OCI-M1 (cell line): ENCODE measurements around the gene NEK6.

Source experiments
- DNase-seq: peaks from one replicate; lab custom pipeline; 2025; lab: John Stamatoyannopoulos, UW

Gene NEK6

GRCh38 chr9:124342776-124343485 is 85.2 kb downstream of the NEK6 start:
- DNase-seq = no peak

GRCh38 chr9:124343533-124344290 is 86.0 kb downstream of the NEK6 start:
- DNase-seq = no peak

GRCh38 chr9:124344291-124345050 is 86.7 kb downstream of the NEK6 start:
- no peak for DNase-seq

- no peak for DNase-seq
Measured at GRCh38 chr9:124345063-124345462, 87.3 kb downstream of the NEK6 start.

GRCh38 chr9:124345751-124346281 is 88.1 kb downstream of the NEK6 start:
- no peak for DNase-seq

GRCh38 chr9:124346347-124347163 is 88.8 kb downstream of the NEK6 start:
- no peak for DNase-seq

GRCh38 chr9:124347206-124347967 is 89.6 kb downstream of the NEK6 start:
- DNase-seq = no peak

- no peak for DNase-seq
Measured at GRCh38 chr9:124347968-124348358, 90.2 kb downstream of the NEK6 start.

- no peak for DNase-seq
Measured at GRCh38 chr9:124348363-124348762, 90.6 kb downstream of the NEK6 start.

- DNase-seq = no peak
Measured at GRCh38 chr9:124348831-124349230, 91.1 kb downstream of the NEK6 start.

GRCh38 chr9:124349267-124349666 is 91.5 kb downstream of the NEK6 start:
- no peak for DNase-seq

- DNase-seq = no peak
Measured at GRCh38 chr9:124349675-124350493, 92.1 kb downstream of the NEK6 start.

- DNase-seq = no peak
Measured at GRCh38 chr9:124350494-124351263, 92.9 kb downstream of the NEK6 start.

- DNase-seq = no peak
Measured at GRCh38 chr9:124351672-124352468, 94.1 kb downstream of the NEK6 start.

- DNase-seq = no peak
Measured at GRCh38 chr9:124352616-124353015, 94.9 kb downstream of the NEK6 start.

- DNase-seq = no peak
Measured at GRCh38 chr9:124353166-124353768, 95.5 kb downstream of the NEK6 start.

- no peak for DNase-seq
Measured at GRCh38 chr9:124353811-124354274, 96.1 kb downstream of the NEK6 start.
